ENCODE data around the gene FAM9C.
"Not testable (repeated sequence)": the region's sequence is repeated elsewhere in the genome, so short reads cannot be mapped to it uniquely, and the experiment has no call there.

The FAM9C gene

DNA sequence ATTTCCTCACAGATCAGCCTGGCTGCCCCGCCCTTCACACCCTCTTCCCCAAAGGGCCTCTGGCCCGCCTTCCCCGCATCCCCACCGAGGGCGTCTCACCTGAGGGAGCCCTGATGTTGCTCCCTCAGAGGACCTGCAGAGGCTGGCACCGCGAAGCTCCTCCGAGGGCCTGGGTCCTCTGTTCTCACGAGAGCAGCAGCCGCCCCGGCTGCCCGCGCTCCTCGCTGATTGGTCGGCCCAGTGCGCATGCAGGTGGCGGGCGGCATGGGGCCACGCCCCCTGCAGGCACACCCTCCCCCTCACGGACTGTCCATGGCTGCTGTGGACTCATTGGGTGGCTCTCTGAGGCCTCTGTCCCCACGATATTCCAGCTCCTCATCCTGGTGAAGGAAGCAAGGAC is at the start of gene FAM9C:
Gene FAM9C, minus strand, starts transcription at position 180 of the 400 bp plus-strand sequence. CDS start 831 bp downstream, outside the sequence.
- Histone ChIP-seq H3K4me1 (ENCODE audit: control insufficient read depth, insufficient read depth, low read length) (no peaks in the 10 kb centered on the region), H3K27ac (ENCODE audit: low read length) (no peak within 1 kb of the TSS), H3K4me3 (ENCODE audit: low read length in 2 of 2) (no peak within 1 kb of the TSS), H3K9ac (ENCODE audit: low read length in 2 of 2) (no peak within 1 kb of the TSS), H3K27me3 (ENCODE audit: control insufficient read depth in 1 of 2, insufficient read depth in 2 of 2, low read length in 2 of 2) (no peaks in the 10 kb centered on the region), H3K9me3 (ENCODE audit: control insufficient read depth in 2 of 2, low read length in 2 of 2) (no peaks in the 10 kb centered on the region), H3K36me3 (ENCODE audit: control insufficient read depth in 2 of 2, insufficient read depth in 2 of 2, low read length in 2 of 2) (no peaks in the 10 kb centered on the region)

DNA sequence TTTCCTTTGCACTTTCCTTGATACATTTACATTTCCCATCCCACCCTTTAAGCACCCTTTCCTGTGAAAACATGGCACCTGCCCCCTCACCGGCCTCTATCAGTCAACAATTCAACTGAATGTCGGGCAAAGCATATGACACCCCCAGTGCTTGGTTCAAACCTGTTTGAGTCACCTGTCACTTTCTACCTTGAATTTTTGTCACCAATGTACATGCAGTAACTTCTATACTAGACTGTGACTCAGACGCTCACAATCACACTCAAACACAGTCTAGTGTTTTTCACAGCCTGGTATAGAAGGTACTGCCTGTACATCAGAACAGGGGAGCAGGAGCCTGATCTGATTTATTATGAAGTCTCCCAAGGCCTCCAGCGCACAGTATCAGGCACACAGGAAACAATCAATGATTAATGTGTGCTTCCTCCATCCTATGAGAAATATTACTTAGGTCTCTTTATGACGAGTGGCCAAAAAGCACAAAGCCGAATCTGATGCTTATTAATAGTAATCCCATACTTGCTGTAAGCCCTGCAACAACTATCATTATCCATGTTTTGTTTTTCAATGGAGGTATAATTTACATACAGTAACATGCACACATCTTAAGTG is 49.2 kb upstream of the FAM9C start:
- H3K9ac ChIP-seq (ENCODE audit: low read length in 2 of 2) = no peak overlapping the region
- H3K4me3 ChIP-seq (ENCODE audit: low read length in 2 of 2) = no peak overlapping the region
- H3K4me1 ChIP-seq (ENCODE audit: control insufficient read depth, insufficient read depth, low read length) = peaks cover 2% of the 10 kb centered on the region
- H3K27me3 ChIP-seq (ENCODE audit: control insufficient read depth in 1 of 2, insufficient read depth in 2 of 2, low read length in 2 of 2) = no peaks in the 10 kb centered on the region
- no peak overlapping the region for H3K27ac ChIP-seq (ENCODE audit: low read length)
- H3K36me3 ChIP-seq (ENCODE audit: control insufficient read depth in 2 of 2, insufficient read depth in 2 of 2, low read length in 2 of 2) = no peaks in the 10 kb centered on the region
- peaks cover 0 to 4% of the 10 kb centered on the region in 2 donors for H3K9me3 ChIP-seq (ENCODE audit: control insufficient read depth in 2 of 2, low read length in 2 of 2)

DNA sequence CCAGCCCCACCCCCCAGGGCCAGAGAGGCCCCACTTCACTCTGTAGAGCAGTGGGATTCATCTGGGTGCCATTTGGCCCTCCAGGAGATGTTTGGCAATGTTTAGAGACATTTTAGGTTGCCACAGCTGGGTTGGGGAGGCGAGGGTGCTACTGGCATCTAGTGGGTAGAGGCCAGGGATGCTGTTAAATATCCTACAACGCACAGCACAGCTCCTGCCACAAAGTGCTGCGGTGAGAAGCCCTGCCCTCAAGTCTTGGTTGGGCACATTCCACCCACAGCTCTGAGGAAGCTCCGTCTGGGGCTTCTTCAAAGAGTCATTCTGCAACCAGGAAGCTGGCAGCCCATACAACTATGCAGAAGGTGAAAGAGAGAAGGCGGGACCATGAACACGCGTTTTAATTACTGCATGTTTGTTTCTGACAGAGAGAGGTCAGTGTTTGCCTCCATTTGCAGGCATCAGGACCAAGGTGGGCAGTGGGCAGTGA is 48.1 kb upstream of the FAM9C start:
- peaks cover 0 to 4% of the 10 kb centered on the region in 2 donors for H3K9me3 ChIP-seq (ENCODE audit: control insufficient read depth in 2 of 2, low read length in 2 of 2)
- no peaks in the 10 kb centered on the region for H3K36me3 ChIP-seq (ENCODE audit: control insufficient read depth in 2 of 2, insufficient read depth in 2 of 2, low read length in 2 of 2)
- peaks cover 2% of the 10 kb centered on the region for H3K4me1 ChIP-seq (ENCODE audit: control insufficient read depth, insufficient read depth, low read length)
- H3K4me3 ChIP-seq (ENCODE audit: low read length in 2 of 2) = no peak overlapping the region
- no peak overlapping the region for H3K9ac ChIP-seq (ENCODE audit: low read length in 2 of 2)
- H3K27ac ChIP-seq (ENCODE audit: low read length) = no peak overlapping the region
- no peaks in the 10 kb centered on the region for H3K27me3 ChIP-seq (ENCODE audit: control insufficient read depth in 1 of 2, insufficient read depth in 2 of 2, low read length in 2 of 2)

DNA sequence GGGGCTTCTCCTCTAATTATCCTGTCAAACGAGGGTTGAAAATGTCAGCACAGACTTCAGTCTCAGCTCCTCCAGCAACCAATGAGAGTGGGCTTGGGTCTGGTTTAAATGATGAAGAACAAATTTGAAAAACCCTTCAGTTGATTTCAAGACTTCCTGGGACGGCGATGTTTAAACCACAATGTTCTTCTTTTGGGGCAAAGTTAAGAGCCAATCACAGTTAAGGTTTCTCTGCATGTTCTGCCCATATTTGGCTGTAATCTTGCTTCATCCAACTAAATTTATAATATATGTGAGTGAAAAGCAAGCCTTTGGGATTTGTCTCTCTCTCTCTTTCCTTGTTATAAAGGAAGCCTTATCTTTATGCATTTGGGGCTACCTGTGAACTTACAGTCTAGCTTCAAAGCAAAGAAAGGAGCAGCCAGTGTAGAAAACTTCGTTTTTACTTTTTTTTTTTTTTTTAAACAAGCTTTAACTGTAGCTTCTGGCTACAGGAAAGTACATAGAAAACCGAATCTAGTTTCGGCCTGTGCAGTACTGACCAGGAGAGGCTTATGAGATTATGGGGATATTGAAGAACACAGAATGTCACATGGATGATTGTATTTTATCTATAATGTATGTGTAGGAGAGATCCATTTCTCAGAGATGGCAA is 46.8 kb upstream of the FAM9C start:
- Histone ChIP-seq H3K36me3 (ENCODE audit: control insufficient read depth in 2 of 2, insufficient read depth in 2 of 2, low read length in 2 of 2) (no peaks in the 10 kb centered on the region), H3K4me1 (ENCODE audit: control insufficient read depth, insufficient read depth, low read length) (peaks cover 2% of the 10 kb centered on the region), H3K9me3 (ENCODE audit: control insufficient read depth in 2 of 2, low read length in 2 of 2) (peaks cover 0 to 4% of the 10 kb centered on the region in 2 donors), H3K27ac (ENCODE audit: low read length) (no peak overlapping the region), H3K9ac (ENCODE audit: low read length in 2 of 2) (no peak overlapping the region), H3K4me3 (ENCODE audit: low read length in 2 of 2) (no peak overlapping the region), H3K27me3 (ENCODE audit: control insufficient read depth in 1 of 2, insufficient read depth in 2 of 2, low read length in 2 of 2) (no peaks in the 10 kb centered on the region)

DNA sequence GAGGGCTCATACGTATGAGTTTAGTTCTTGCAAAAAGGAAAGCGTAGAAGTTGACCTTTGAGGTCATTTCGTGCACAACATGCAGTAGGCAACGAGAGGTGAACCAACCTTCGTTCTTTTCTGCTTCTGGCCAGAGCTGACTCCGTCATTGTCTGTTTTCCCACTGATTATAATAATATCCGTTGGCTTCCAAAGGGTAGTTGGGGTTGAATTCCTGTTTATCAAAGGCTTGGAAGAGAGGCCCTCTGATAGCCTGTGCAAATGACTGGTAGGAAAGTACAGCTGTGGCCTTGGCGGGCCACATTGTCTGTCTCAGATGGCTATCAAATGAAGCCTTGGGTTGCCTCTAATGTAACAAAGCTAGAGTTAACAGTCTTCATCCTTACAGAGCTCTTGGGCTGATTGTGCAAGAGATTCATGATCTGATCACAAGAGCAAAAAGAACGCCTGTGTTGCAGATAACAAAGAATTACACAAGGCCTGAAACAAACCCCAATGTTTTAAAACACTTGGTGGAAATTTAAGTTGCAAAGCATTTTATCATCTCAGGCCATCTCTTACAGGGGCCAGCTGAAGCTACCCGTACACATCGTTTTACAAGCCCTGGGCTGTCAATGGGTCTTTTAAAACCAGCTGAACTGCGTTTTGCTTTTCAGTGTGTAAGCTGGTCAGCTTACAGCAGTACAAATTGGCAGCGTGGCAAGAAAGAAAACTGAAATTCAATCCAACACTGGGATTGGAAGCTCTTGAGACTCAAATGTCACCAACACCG is 46.1 kb upstream of the FAM9C start:
- peaks cover 2% of the 10 kb centered on the region for H3K4me1 ChIP-seq (ENCODE audit: control insufficient read depth, insufficient read depth, low read length)
- H3K9me3 ChIP-seq (ENCODE audit: control insufficient read depth in 2 of 2, low read length in 2 of 2) = peaks cover 0 to 4% of the 10 kb centered on the region in 2 donors
- no peaks in the 10 kb centered on the region for H3K36me3 ChIP-seq (ENCODE audit: control insufficient read depth in 2 of 2, insufficient read depth in 2 of 2, low read length in 2 of 2)
- no peak overlapping the region for H3K4me3 ChIP-seq (ENCODE audit: low read length in 2 of 2)
- no peak overlapping the region for H3K9ac ChIP-seq (ENCODE audit: low read length in 2 of 2)
- H3K27ac ChIP-seq (ENCODE audit: low read length) = no peak overlapping the region
- H3K27me3 ChIP-seq (ENCODE audit: control insufficient read depth in 1 of 2, insufficient read depth in 2 of 2, low read length in 2 of 2) = no peaks in the 10 kb centered on the region

DNA sequence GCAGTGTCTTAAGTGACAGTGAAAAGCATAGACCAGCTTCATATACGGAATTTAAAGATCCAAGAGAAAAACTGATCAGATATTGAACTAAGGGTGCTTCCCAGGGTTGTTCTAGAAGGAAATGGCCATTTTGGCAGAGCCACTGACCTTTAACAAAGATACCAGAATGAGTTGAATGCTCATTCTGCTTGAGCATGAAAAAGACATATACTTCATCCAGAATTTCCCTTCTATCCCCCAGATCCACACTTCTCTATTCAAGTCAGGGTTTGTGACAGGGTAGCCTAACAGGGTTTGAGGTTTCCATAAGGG is 45.6 kb upstream of the FAM9C start:
- no peaks in the 10 kb centered on the region for H3K36me3 ChIP-seq (ENCODE audit: control insufficient read depth in 2 of 2, insufficient read depth in 2 of 2, low read length in 2 of 2)
- H3K4me3 ChIP-seq (ENCODE audit: low read length in 2 of 2) = no peak overlapping the region
- no peak overlapping the region for H3K27ac ChIP-seq (ENCODE audit: low read length)
- H3K4me1 ChIP-seq (ENCODE audit: control insufficient read depth, insufficient read depth, low read length) = peaks cover 2% of the 10 kb centered on the region
- no peaks in the 10 kb centered on the region for H3K27me3 ChIP-seq (ENCODE audit: control insufficient read depth in 1 of 2, insufficient read depth in 2 of 2, low read length in 2 of 2)
- H3K9me3 ChIP-seq (ENCODE audit: control insufficient read depth in 2 of 2, low read length in 2 of 2) = peaks cover 0 to 4% of the 10 kb centered on the region in 2 donors
- H3K9ac ChIP-seq (ENCODE audit: low read length in 2 of 2) = no peak overlapping the region

DNA sequence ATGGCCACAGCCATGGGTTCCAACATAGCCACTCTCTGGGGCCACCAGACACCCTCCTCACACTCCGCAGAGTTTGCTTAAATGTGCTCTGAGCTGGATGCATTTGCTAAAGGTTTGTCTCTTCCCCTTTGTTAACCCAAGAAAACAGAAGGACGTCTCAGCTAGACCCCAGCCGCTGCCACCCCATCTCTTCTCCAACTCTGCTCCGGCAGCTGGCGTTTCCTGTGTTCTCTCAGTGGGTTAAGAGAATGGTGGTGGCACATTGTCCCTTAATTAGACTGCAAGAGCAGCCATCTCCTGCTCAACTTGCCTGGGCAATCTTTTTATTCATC is 43.7 kb upstream of the FAM9C start:
- H3K27ac ChIP-seq (ENCODE audit: low read length) = no peak overlapping the region
- H3K4me1 ChIP-seq (ENCODE audit: control insufficient read depth, insufficient read depth, low read length) = peaks cover 2% of the 10 kb centered on the region
- H3K9me3 ChIP-seq (ENCODE audit: control insufficient read depth in 2 of 2, low read length in 2 of 2) = peaks cover 0 to 2% of the 10 kb centered on the region in 2 donors
- H3K4me3 ChIP-seq (ENCODE audit: low read length in 2 of 2) = no peak overlapping the region
- no peaks in the 10 kb centered on the region for H3K36me3 ChIP-seq (ENCODE audit: control insufficient read depth in 2 of 2, insufficient read depth in 2 of 2, low read length in 2 of 2)
- no peaks in the 10 kb centered on the region for H3K27me3 ChIP-seq (ENCODE audit: control insufficient read depth in 1 of 2, insufficient read depth in 2 of 2, low read length in 2 of 2)
- no peak overlapping the region for H3K9ac ChIP-seq (ENCODE audit: low read length in 2 of 2)

DNA sequence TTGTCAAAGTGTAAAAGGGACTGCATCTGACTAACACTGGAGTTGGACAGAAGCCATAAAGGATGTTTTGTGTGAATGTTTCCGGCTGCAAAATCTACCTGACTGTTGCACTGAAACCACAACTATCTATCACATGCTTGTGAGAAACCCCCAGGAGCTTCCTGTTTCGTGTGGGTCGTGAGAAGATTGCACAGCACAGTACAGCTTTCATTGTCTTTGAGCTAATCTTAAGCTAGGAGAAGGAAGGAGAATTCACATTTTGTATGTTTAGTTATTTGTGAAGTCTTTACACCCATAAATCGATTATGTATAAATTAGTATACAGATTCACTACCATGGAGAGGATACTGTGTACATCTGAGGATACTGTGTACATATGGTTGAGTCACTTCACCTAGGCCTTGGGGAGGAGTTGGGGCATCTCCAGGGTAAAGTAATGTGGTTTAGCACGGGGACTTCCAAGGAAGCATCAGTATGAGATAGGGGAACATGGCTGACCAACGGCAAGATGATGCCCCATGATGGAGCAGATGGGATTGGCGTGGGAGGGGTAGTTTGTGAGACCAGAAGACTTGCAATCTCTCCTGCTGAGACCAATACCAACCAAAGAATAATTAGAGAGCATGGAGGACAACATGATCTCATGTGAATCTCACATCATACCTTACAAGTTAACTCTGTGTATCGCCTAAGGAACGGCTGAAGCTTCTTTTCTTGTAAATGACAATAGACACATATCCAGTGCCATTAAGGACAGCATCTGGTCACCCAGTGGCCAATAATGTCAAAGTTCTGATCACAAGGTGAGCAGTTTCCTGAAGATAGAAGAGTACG is 43.1 kb upstream of the FAM9C start:
- Histone ChIP-seq H3K9me3 (ENCODE audit: control insufficient read depth in 2 of 2, low read length in 2 of 2) (no peaks in the 10 kb centered on the region), H3K9ac (ENCODE audit: low read length in 2 of 2) (no peak overlapping the region), H3K27ac (ENCODE audit: low read length) (no peak overlapping the region)

DNA sequence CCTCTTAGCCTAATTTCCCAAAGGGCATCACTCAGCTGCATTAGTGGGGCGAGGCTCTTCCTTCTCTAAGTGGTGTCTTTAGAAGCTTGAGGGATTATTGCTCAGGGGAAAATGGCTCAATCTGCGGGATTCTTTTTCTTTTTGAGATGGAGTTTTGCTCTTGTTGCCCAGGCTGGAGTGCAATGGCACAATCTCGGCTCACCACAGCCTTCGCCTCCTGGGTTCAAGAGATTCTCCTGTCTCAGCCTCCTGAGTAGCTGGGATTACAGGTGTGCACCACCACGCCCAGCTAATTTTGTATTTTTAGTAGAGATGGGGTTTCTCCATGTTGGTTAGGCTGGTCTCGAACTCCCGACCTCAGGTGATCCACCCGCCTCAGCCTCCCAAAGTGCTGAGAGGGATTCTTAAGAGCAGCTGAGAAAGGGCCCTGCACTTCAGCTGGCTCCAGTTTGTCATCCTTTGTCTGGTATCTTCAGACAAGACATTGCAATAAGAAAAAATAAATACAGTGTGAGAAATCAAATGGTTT is 42.4 kb upstream of the FAM9C start:
- H3K9ac ChIP-seq (ENCODE audit: low read length in 2 of 2); H3K4me3 ChIP-seq (ENCODE audit: low read length in 2 of 2); H3K27me3 ChIP-seq (ENCODE audit: control insufficient read depth in 1 of 2, insufficient read depth in 2 of 2, low read length in 2 of 2); H3K27ac ChIP-seq (ENCODE audit: low read length); H3K36me3 ChIP-seq (ENCODE audit: control insufficient read depth in 2 of 2, insufficient read depth in 2 of 2, low read length in 2 of 2); H3K9me3 ChIP-seq (ENCODE audit: control insufficient read depth in 2 of 2, low read length in 2 of 2); H3K4me1 ChIP-seq (ENCODE audit: control insufficient read depth, insufficient read depth, low read length): not testable (repeated sequence)

More for the DNA sequence above, 43.1 kb upstream of the FAM9C start:
- Histone ChIP-seq H3K36me3 (ENCODE audit: control insufficient read depth in 2 of 2, insufficient read depth in 2 of 2, low read length in 2 of 2) (no peaks in the 10 kb centered on the region), H3K4me1 (ENCODE audit: control insufficient read depth, insufficient read depth, low read length) (peaks cover 2% of the 10 kb centered on the region), H3K4me3 (ENCODE audit: low read length in 2 of 2) (no peak overlapping the region), H3K27me3 (ENCODE audit: control insufficient read depth in 1 of 2, insufficient read depth in 2 of 2, low read length in 2 of 2) (peaks cover 0 to under 1% of the 10 kb centered on the region in 2 donors)

DNA sequence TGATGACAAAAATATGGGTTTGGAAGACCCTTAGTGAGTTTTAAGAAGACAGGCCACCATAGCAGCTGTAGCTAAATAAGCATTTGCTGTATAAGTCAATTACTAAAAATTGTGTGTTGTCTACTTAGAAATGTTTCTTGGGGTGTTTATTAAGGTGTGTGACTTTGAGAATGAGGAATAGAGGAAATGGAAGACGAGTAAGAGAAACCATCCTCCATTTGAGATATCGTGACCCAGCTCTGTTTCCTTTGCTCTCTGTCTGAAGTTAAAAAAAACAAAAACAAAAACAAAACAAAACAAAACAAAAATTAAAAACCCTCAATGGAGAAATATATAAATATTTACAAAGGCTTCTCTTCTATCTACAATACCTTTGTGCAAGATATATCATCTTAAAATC is 41.7 kb upstream of the FAM9C start:
- peaks cover 5% of the 10 kb centered on the region for H3K4me1 ChIP-seq (ENCODE audit: control insufficient read depth, insufficient read depth, low read length)
- H3K27me3 ChIP-seq (ENCODE audit: control insufficient read depth in 1 of 2, insufficient read depth in 2 of 2, low read length in 2 of 2) = peaks cover 0 to 2% of the 10 kb centered on the region in 2 donors
- no peak overlapping the region for H3K4me3 ChIP-seq (ENCODE audit: low read length in 2 of 2)
- H3K9ac ChIP-seq (ENCODE audit: low read length in 2 of 2) = no peak overlapping the region
- no peaks in the 10 kb centered on the region for H3K36me3 ChIP-seq (ENCODE audit: control insufficient read depth in 2 of 2, insufficient read depth in 2 of 2, low read length in 2 of 2)
- H3K27ac ChIP-seq (ENCODE audit: low read length) = no peak overlapping the region
- H3K9me3 ChIP-seq (ENCODE audit: control insufficient read depth in 2 of 2, low read length in 2 of 2) = no peaks in the 10 kb centered on the region

Data from stomach smooth muscle (tissue), 2 donors.